ENCODE measurements around the gene LEP.
A peak's percentile ranks its signal among the peaks of the same experiment; 100 is the strongest.

LEP gene

DNA sequence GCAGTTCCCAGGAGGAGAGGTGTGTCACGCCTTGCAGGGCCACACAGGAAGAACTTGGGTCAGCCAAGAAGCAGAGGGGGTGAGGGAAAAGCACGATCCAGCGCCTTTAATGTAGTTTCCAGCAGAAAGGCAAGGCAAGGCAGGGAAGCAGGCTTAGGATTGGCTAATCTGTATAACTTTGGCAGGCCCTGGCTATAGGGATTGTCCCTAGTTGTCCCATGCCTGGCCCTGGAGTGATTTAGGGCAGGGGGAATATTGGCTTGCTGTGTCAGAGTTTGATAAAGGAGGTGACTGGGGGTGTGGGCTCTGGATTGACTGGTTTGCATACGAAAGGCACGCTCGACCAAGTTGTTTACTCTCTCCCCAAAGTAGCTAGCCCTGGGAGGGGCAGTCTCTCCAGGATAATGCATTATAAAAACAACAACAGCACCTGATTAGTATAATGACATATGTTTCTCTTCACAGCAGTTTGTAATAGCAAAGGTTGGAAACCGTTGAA lies 58.1 kb downstream of the LEP start:
- no peak for DNase-seq (ENCODE audit: low read depth)

GRCh38 chr7:128302139-128302538 lies 61.1 kb downstream of the LEP start:
- TF ChIP-seq CTCF (IDR thresholded peaks at IDR 0.05; ENCODE audit: insufficient read depth, low read depth, low read length, missing control alignments), result no peak
- no peak for DNase-seq (ENCODE audit: low read depth)
- H3K4me3 ChIP-seq (ENCODE audit: low read length), result no peak overlapping the region

More for the DNA sequence above, 58.1 kb downstream of the LEP start:
- no peak for TF ChIP-seq CTCF (IDR thresholded peaks at IDR 0.05; ENCODE audit: insufficient read depth, low read depth, low read length, missing control alignments)
- H3K4me3 ChIP-seq (ENCODE audit: low read length), result no peak overlapping the region

GRCh38 chr7:128303133-128303532 lies 62.1 kb downstream of the LEP start:
- no peak for TF ChIP-seq CTCF (IDR thresholded peaks at IDR 0.05; ENCODE audit: insufficient read depth, low read depth, low read length, missing control alignments)
- H3K4me3 ChIP-seq (ENCODE audit: low read length), result no peak overlapping the region
- DNase-seq (ENCODE audit: low read depth), result no peak

DNA sequence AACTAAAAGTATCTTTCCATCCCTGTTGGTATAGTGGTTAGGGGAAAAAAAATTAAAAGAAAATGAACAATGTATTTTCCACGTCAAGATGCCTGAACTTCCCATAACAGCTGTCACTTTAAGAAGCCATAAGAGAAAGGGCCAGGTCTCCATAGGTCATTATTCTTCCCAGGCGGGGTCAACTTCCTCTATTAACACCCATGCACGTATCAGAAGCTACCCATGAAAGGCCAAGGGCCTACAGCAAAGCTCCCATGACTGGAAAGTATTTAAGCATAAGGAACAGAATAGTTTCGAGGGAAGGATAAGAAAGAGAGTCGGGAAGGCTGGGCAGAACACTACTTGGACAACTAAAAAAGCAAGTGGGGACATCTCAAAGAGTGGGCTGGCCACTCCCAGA lies 62.6 kb downstream of the LEP start:
- no peak for TF ChIP-seq CTCF (IDR thresholded peaks at IDR 0.05; ENCODE audit: insufficient read depth, low read depth, low read length, missing control alignments)
- DNase-seq (ENCODE audit: low read depth), result no peak
- no peak overlapping the region for H3K4me3 ChIP-seq (ENCODE audit: low read length)

- no peak overlapping the region for H3K4me3 ChIP-seq (ENCODE audit: low read length)
- no peak for TF ChIP-seq CTCF (IDR thresholded peaks at IDR 0.05; ENCODE audit: insufficient read depth, low read depth, low read length, missing control alignments)
- DNase-seq (ENCODE audit: low read depth), result peak; percentile 48
Observed at GRCh38 chr7:128304212-128304611, 63.1 kb downstream of the LEP start.

- TF ChIP-seq CTCF (IDR thresholded peaks at IDR 0.05; ENCODE audit: insufficient read depth, low read depth, low read length, missing control alignments), result no peak
- DNase-seq (ENCODE audit: low read depth), result no peak
- H3K4me3 ChIP-seq (ENCODE audit: low read length), result no peak overlapping the region
Observed at GRCh38 chr7:128307061-128307460, 66.0 kb downstream of the LEP start.

Measured in epithelial cell of esophagus (primary cell).